NCI-H82 (cell line): ENCODE data around the gene ADGRL1.
"Not testable (repeated sequence)": the region's sequence is repeated elsewhere in the genome, so short reads cannot be mapped to it uniquely, and the experiment has no call there.

Experiments
- DNase-seq: peaks from one replicate; lab custom pipeline; 2025; lab: John Stamatoyannopoulos, UW

The ADGRL1 gene

DNA sequence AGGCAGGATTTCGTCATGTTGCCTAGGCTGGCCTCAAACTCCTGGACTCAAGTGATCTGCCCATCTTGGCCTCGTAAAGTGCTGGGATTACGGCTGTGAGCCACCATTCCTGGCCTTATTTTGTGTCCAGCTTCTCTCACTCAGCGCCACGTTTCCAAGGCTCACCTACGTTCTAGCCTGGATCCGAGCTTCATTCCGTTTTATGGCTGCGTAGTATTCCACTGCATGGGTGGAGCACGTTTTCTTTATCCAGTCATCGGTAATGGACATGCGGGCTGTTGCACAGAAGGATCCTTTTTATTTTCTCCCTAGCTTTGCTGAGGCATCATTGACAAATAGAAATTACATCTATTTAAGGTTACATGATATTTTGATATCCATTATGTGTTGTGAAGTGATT lies 16.6 kb downstream of the ADGRL1 start:
- DNase-seq, result no peak

DNA sequence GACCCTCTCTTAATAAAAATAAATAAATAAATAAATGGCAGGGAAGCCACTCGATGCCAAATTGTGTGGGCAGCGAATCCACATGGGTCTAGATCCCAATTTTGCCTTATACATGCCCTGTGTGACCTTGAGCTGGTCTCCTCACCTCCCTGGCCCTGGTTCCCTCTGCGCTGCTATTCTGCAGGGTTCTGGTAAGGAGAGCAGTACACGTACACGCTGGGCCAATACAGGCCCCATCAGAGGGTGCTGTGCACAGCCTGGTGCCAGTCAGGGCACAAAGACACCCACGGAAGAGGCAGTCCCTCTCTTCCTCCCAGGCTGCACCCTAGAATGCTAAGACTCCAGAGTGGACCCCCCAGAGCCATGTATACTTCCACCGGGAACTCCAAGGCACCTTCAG lies 17.9 kb downstream of the ADGRL1 start:
- not testable (repeated sequence) for DNase-seq

DNA sequence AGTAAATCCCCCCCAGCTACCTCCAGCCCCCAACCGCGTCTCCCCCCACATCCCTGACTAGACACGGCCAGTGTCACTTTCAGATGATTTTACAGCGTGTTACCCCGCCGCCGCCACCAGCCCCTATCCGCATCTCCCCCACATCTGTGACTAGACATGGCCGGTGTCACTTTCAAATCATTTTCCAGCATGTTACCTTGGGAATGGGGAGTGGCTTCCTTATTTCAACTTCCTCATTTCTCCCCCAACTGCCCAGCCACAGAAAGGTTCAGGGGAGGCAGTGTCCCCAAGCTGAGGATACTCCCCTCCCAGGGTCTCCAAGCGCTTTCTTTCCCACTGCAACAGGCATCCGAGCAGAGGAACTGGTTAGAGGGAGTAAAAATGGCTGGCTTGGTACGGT lies 18.4 kb downstream of the ADGRL1 start:
- DNase-seq, result no peak

DNA sequence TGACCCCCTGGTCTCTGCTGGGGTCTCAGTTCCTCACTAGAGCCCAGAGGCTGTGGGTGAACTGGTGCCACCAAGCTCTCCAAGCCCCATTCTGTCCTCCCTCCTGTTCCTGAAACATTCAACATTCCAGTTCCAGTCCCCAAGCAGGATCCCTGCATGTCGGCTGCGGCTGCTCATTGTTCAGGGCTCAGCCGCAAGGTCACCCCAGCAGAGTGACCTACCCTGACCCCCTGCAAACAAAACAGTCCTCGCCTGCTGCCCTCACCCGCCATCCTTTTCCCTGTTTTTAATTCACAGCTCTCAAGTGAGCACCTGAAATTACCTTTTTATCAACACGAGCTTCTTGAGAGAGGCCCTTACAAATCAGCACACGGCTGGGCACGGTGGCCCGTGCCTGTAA lies 19.3 kb downstream of the ADGRL1 start:
- not testable (repeated sequence) for DNase-seq

DNA sequence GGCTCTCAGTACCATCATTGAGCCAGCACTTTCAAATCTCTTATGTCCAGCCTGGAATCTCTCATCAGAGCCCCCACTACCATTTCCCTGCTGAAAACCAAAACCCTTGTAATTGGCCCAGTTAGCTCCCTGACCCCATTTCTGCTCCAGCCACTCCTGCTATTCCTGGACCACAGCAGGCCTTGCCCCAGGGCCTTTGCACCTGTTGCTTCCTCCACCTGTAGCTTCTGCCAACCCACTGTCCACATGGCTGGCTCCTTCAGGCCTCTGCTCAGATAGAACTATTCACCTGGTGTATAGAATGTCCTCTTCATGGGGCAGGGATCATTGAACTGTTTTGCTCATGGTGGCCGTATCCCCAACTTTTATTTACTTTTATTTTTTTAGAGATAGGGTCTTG lies 20.3 kb downstream of the ADGRL1 start:
- DNase-seq, result not testable (repeated sequence)

DNA sequence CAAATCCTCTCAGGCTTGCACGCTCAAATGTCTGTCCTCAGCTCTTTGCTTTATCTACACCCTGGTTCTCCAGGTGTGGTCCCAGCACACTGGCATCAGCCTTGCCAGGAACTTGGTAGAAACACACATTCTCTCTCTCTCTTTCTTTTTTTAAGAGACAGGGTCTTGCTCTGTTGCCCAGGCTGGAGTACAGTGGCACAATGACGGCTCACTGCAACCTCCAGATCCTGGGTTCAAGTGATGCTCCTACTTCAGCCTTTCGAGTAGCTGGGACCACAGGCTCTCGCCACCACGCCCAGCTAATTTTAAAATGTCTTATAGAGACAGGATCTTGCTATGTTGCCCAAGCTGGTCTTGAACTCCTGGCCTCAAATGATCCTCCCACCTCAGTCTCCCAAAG lies 20.8 kb downstream of the ADGRL1 start:
- no peak for DNase-seq

DNA sequence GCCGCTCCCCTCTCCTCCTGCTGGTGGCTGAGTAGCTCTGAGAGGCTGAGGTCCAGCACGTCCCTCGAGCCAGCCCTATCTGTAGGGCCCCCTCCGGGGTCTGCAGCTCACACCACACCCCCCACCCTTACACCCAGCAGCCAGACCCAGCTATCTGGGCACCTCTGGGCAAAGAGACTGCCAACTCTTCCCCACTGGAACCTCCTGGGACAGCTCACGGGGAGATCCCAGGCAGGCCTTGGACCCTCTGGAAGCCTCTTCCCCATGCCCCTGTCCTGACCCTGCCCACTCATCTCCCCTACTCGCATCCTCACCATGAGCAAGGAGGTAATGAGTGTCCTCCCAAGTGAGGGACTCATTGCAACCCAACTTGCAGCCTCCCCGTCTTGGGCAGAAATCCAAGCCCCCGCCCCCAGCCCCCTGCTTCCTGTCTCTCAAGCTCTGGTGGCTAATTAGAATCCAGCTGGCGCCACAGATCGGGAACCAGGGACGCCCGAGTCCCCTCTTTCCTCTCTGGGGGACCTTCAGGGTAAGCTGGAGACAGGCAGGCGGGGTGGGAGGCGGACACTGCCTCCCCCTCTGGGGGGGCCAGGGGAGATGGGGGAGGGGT lies 22.1 kb downstream of the ADGRL1 start:
- no peak for DNase-seq

DNA sequence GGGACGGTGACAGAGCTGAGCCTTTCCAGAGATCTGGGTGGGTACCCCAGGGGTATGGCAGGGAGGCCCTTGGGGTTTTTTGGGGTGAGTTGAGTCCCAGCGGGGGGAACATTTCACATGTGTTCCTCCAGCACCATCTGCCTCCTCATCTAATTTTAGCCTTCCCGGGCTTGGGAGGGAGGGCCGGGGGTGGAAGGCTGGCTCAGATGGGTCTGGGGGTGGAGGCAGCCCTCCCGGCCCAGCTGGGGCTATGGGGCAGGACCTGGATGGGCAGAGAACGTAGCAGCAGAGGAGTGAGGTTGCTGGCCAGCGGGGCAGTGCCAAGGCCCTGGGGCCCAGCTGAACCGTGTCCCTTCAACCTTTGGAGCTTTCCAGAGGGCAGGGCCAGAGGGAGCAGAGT lies 23.5 kb downstream of the ADGRL1 start:
- DNase-seq, result no peak

DNA sequence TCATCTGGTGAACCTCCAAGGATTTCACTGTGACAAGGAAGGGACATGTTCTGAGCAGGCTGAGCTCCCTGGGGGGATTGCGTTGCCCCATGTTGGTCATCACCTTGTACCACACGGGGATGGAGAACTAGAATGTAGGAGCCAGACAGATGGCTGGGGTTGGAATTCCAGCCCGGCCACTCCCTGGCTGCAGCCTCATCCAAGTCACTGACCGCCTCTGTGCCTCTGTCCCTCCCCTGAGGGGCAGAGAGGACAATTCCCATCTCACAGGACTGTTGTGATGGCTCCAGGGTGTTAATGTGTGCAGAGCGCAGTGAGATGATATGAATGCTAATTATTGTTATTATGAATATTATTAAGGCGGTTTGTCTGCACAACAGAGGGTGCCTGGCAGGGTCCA lies 24.1 kb downstream of the ADGRL1 start:
- no peak for DNase-seq

DNA sequence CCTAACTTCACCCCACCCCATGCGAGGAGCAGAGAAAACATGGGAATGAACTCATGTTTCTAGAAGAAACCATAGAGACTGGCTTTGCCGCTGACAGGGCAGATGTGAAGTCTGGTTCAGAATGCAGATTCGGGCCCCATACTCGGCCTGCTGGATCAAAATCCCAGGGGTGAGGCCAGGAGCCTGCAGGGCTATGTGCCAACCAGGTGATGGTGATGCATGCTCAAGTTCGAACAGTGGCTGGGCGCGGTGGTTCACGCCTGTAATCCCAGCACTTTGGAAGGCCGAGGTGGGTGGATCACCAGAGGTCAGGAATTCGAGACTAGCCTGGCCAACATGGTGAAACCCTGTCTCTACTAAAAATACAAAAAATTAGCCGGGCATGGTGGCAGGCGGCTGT lies 24.8 kb downstream of the ADGRL1 start:
- not testable (repeated sequence) for DNase-seq

DNA sequence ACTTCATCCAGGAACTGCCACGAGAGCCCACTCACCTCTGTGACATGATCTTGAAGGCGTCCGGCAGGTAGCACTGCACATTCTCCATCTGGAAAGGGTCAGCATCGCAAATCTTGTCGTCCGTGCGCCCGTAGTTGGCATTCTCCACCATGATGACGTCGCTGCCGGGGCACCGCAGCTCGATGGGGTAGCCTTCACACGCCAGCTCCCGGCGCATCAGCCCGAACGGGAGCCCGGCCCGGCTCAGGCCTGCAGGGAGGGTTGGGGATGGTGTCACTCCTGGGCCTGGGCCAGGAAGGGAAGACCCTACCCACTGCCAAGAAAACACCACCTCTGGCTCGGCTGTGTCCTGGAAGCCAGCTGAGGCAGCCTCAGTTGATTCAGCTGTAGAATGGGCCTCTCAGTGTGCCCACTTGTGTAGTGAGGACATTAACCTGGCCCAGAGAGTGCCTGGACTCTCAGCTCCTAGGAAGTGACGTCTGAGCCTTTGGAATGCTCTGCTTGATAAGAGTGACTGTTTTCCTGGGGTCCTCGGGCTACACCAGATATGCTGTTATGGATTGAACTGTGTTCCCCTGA lies 28.4 kb downstream of the ADGRL1 start:
- DNase-seq, result no peak

DNA sequence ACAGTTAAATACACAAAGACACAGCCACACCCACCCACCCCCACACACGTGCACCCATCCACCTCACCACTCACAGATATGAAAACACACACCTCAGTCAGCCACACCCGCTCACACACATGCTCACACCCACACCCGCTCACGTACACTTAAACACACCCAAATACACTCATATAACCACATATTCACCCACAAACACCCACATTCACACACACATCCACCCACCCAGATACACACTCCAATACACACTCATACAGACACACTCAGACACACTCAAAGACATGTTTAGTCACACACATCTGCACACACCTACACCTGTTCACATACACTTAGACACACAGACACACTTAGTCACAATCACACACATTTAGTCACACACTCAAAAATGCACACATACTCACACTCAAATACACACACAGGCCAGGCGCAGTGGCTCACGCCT lies 30.6 kb downstream of the ADGRL1 start:
- DNase-seq, result no peak

DNA sequence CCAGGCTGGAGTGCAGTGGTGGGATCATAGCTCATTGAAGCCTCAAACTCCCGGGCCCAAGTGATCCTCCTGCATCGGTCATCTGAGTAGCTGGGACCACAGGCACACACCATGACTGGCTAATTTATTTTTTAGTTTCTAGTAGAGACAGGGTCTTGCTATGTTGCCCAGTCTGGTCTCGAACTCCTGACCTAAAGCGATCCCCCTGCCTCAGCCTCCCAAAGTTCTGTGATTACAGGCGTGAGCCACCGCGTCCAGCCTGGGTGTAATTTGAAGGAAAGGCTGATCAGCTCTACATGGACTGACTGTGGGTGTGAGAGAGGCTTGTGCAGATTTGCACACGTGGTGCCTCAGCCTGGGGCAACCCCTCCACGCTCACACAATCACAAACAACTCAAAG lies 31.1 kb downstream of the ADGRL1 start:
- no peak for DNase-seq

DNA sequence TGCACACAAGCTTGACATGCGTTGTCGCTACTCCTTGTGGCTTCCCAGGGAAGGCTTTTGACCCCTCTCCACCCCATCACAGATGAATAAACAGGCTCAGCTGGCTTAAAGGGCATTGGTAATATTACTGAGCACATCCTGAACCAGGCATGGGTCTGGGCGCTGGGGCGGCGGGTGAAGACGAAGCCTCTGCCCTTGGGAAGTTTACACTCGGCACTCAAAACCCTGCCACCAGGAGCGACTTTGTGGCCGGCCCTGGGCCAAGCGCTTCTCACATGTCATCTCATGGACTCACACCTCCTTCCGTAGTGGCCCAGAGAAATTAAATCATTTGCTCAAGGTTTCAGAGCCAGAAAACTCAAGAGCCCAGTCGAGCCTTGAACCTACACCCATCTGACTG lies 37.0 kb downstream of the ADGRL1 start:
- no peak for DNase-seq

DNA sequence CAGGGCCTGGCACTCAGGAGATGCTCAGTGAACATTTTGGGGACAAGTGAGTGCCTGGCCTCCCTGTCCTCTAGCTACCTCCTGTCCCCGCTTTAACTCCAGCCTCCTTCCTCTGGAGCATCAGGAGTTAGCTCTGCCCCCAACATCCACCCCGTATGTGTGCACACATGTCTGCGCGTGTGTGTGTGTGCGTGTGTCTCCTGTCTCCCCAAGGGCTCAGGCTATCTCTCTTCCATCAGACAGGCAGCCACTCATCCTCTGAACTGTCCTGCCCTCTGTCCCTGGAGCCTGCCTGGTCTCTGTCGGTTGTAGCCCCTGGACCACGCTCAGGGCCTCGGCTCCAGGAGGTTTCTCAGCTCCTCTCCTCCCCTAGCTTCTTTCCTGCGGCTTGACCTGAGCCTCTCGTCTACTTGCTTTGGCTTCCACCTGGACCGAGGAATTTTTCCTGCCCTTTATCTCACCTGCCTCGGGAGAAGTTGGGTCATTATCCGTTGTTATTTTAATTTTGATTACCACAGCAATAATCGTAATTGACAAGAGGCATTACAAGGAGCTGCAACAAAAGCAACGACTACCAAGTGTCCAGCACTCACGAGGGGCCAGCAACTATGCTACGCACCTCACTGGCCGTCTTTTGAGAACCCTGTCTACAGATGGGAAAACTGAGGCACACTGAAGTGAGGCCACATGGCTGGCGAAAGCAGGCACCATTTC lies 37.6 kb downstream of the ADGRL1 start:
- DNase-seq, result no peak

DNA sequence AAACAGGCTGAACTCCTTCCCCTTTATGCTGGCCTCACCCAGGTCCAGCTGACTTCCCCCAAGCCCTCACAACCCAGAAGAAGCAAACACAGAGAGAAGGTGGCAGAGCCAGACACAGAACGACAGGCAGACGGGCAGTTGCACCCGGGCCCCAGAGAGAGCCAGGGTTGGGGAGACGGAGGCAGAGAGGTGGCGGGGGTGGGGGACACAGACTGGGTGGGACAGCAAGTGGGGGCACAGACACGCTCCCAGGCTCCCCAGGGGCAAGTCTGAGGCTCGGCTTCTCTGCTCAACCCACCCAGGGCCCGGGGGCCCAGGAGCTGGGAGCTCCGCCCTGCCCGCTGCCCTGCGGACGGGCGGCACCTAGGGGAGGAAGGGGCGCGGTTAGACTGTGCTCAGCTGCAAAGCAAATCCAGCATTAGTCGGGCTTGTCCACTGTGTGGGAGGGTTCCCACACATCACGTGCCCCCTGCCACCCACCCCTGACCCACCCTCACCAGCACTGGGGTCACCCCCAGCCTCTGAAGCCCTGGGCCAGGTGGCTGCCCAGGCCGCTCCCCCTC lies 38.3 kb downstream of the ADGRL1 start:
- no peak for DNase-seq

DNA sequence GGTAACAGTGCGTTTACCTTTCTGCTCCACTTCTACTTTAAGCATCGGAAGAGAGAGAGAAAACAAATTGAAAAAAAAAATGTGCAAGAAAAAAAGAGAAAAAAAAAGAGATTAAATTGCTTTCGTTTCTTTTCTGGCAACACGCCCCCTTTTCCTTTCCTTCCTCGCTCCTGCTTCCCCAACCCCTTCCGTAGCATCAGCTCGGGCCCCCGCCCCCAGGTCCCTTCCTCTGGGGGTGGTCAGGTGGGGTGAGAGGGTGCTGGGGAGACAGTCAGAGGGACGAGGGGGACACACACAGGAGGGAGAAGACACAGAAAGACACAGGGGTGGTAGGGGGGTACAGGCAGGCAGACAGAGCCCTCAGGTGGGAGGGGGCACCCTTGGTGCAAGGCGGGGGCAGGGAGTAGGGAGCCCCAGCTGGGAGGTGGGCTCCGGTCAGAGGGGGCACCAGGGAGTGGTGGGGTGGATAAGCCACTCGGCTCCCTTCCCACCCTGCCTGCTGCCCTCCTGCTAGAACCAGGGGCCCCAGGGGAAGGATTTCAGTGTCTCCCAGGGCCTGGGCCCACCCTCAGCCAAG lies 38.9 kb downstream of the ADGRL1 start:
- DNase-seq, result no peak

DNA sequence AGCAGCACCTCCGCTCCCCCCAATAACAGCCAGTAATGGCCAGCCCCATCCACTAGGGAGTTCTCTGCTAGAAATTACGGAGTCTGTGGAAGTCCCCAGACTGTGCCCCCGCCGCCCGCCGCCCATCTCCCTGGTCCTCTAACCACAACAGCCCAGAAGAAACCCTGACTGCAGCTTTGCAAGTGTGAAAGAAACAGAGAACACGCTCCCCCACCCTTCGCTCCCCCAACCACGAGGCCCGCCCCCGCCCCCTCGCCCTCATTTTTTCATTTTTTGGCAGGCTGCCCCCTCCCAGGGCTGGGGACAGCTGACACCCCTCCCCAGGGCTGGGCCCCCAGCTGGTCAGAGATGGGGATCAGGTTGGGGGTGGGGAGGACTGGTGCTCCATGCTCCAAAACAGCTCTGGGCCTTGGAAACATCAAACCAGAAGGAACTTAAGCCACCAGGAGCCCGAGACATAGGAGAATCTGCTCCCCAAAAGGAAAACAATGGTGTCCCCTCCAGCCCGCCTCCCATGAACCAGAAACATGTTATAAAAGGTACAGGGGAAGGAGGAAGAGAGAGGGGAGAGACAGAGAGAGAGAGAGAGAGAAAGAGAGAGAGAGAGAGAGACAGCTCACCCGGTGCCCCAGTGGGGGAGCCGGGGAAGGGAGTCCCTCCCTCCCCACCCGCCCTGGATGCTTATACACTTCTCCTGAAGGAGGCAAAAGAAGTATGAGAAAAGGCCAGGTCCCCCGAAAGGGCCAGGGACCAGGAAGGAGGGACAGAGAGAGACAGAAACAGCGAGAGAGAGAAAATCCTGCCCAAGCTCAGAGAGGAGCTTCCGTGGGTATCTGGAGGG lies 39.8 kb downstream of the ADGRL1 start:
- DNase-seq, result no peak

DNA sequence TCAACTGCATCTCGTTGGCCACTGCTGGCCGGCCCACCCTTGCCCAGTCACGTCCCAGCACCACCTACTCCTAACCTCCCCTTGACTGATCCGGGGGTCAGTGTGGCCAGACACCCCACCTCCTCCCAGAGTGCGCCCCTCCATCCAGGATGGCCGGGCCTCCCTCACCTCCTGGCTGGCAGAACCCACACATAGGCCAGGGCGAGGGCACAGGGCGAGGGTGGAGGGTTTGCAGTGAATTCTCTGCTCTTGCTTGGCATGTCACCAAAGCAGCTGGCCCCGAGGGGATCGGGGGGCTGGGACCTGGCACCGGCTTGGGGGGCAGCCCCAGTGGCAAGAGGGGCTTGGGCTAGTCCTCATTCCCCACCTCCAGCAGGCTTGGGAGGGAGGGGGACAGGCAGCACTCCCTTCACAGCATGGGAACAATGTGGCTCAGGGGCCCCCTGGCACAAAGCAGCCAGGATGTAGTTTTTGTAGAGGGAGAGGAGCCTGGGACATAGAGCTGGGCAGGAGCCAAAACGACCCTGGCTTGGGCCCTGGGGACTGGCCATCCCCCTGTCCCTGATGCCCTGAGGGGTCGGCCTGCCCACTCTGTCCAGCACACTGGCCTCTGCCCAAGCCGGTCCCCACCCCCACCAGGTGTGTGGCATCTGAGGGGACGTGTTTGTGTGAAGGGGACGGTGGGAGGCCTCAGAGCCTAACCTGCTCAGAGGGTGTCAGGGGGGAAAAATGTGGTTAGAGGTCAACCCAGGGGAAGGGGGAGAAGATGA lies 41.1 kb downstream of the ADGRL1 start:
- no peak for DNase-seq

DNA sequence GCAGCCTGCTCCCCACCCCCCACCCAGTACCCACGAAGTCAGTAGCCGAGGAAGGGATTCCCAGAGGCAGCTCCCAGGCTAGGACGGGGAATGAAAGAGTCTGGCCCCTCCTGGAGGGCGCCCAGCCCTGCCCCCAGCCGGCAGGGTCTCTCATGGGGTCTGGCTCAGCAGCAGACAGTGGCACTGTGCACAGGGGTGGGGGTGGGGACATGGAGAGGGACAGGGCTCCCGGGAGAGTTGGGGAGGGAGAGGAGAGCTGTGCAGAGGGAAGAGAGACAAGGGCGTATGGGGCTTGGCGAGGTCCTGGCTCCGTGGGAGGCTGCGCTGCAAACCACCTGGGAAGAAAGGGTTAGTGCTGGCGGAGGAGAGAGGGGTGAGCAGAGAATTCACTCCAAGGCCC lies 41.9 kb downstream of the ADGRL1 start:
- DNase-seq, result no peak

DNA sequence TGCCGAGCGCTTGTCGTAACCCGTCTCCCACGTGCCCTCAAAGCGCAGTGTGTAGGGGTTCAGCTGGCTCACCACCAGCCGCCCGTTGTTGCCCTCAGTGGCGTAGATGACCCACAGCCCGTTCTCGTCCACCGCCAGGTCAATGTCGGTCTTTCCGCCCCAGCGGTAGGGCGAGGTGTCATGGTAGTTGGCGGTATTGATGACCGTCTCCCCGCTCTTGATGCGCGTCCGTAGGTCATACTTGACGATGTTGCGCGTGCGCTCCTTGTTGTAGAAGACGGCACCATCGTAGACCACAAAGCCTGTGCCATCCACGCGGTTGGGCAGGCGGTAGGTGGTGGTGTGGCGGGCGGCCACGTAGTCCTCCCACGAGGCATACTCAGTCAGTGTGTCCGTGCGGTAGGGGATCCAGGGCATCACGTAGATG lies 43.1 kb downstream of the ADGRL1 start:
- DNase-seq, result no peak
